GM12874 (cell line): Measurements from ENCODE around the gene BEX3.

Experiments used
- CTCF ChIP-seq: IDR thresholded peaks from 2 replicates; pipeline ENCODE4 v1.5.1; 2011; ENCODE audit warnings: low read depth, mild to moderate bottlenecking, control low read depth, low read length, moderate library complexity; ENCODE audit not compliant: insufficient read depth

BEX3 gene

GRCh38 chrX:103384672-103385071 lies 8.3 kb downstream of the BEX3 start:
- no peak for TF ChIP-seq CTCF

GRCh38 chrX:103386332-103386731 lies 10.0 kb downstream of the BEX3 start:
- no peak for TF ChIP-seq CTCF

GRCh38 chrX:103393487-103393886 lies 17.1 kb downstream of the BEX3 start:
- no peak for TF ChIP-seq CTCF

- TF ChIP-seq CTCF = no peak
Observed at GRCh38 chrX:103396186-103396585, 19.8 kb downstream of the BEX3 start.

- no peak for TF ChIP-seq CTCF
Observed at GRCh38 chrX:103396660-103397059, 20.3 kb downstream of the BEX3 start.

- TF ChIP-seq CTCF = no peak
Observed at GRCh38 chrX:103397707-103398106, 21.4 kb downstream of the BEX3 start.

- TF ChIP-seq CTCF = no peak
Observed at GRCh38 chrX:103398421-103398864, 22.1 kb downstream of the BEX3 start.

GRCh38 chrX:103399744-103400143 lies 23.4 kb downstream of the BEX3 start:
- TF ChIP-seq CTCF = no peak
